HL-60/S4 treated with retinoic acid at 250 ng/mL for 4 days and 3 days (cell line): ENCODE data around the gene MAP3K19.

ENCODE experiments used
- in situ Hi-C: fragments of 300-500 bp; cut with MboI; formaldehyde crosslinking; loops from 2 replicates; pipeline ENCODE4 v1.7.0; 2022; ENCODE audit warnings: low sequenced_read_pairs

The MAP3K19 gene

GRCh38 chr2:134936691-134937090, 110.6 kb downstream of the MAP3K19 start:
- in situ Hi-C loops: no loop called here

- in situ Hi-C loops: no loop called here
Measured at GRCh38 chr2:134934641-134935040, 112.6 kb downstream of the MAP3K19 start.

GRCh38 chr2:134934150-134934549, 113.1 kb downstream of the MAP3K19 start:
- in situ Hi-C loops: no loop called here

- in situ Hi-C loops: no loop called here
Measured at GRCh38 chr2:134933732-134934131, 113.5 kb downstream of the MAP3K19 start.

GRCh38 chr2:134932864-134933526, 114.3 kb downstream of the MAP3K19 start:
- in situ Hi-C loops: no loop called here

- in situ Hi-C loops: no loop called here
Measured at GRCh38 chr2:134927195-134927594, 120.1 kb downstream of the MAP3K19 start.

- in situ Hi-C loops: no loop called here
Measured at GRCh38 chr2:134926231-134926931, 120.9 kb downstream of the MAP3K19 start.

- in situ Hi-C loops: no loop called here
Measured at GRCh38 chr2:134924912-134925311, 122.3 kb downstream of the MAP3K19 start.

- in situ Hi-C loops: no loop called here
Measured at GRCh38 chr2:134919341-134920210, 127.7 kb downstream of the MAP3K19 start.

GRCh38 chr2:134918526-134919340, 128.5 kb downstream of the MAP3K19 start, which contains the start of gene CCNT2:
Gene CCNT2, plus strand, starts transcription at chr2:134918822. Its CDS starts 33 bp downstream, at chr2:134918855.
- in situ Hi-C loops: no loop called here

GRCh38 chr2:134917888-134918525, 129.2 kb downstream of the MAP3K19 start:
- in situ Hi-C loops: no loop called here

- in situ Hi-C loops: no loop called here
Measured at GRCh38 chr2:134917360-134917865, 129.8 kb downstream of the MAP3K19 start.
